ES-I3 (cell line): ENCODE data around the gene PMM2.

Experiments used
- H3K36me3 ChIP-seq: 2 replicates; pipeline ENCODE4 v1.6.1; 2013; ENCODE audit warnings: mild to moderate bottlenecking, low read length, control low read depth, moderate library complexity; ENCODE audit not compliant: insufficient read depth
- H3K4me1 ChIP-seq: 2 replicates; pipeline ENCODE4 v1.6.1; 2013; ENCODE audit warnings: mild to moderate bottlenecking, control low read depth, low read length; ENCODE audit not compliant: insufficient read depth
- H3K9ac ChIP-seq: 2 replicates; pipeline ENCODE4 v1.6.1; 2013; ENCODE audit warnings: low read depth, mild to moderate bottlenecking, low read length, moderate library complexity
- H3K9me3 ChIP-seq: 2 replicates; pipeline ENCODE4 v1.6.1; 2013; ENCODE audit warnings: mild to moderate bottlenecking, low read length, moderate library complexity; ENCODE audit not compliant: control insufficient read depth, insufficient read depth

The PMM2 gene

DNA sequence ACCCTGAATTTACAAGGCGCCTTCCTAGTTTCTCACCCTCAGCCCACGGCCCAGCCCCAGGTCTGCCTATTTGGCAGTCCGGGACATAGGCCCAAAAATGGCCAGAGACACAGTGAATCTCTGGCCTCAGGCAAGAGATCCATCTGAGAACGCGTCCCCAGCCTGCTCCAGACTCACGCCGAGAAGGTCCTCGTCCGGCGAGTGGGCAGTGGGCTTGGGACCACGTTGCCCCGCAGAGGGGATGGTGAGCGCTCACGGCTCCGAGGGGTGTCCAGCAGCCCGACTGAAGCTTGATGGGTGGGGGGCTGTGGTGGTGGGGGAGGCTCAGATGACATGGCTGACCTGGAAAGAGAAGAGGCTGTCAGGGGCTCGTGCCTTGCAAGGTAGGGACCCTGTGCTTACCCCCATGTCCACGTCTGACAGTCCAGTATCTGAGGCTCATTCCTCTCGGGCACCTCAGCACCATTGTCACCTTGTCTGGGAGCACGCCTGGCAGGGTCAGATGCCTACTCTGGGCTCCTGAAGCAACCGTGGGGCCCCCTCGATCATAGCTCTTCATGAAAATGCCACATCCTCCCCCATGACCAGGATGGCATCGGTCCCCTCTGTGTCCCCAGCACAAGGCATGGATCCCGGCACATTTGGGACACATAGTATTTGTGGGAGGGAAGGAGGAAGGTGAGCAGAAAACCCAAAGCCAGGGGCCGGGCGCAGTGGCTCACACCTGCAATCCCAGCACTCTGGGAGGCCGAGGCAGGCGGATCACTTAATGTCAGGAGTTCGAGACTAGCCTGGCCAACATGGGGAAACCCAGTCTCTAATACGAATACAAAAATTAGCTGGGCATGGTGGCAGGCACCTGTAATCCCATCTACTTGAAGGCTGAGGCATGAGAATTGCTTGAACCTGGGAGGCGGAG lies 61.6 kb downstream of the PMM2 start:
- Histone ChIP-seq H3K9ac (no peak overlapping the region), H3K36me3 (0 out of 2 replicates have a peak, but pooled peaks cover 7% of the 10 kb centered on the region)

DNA sequence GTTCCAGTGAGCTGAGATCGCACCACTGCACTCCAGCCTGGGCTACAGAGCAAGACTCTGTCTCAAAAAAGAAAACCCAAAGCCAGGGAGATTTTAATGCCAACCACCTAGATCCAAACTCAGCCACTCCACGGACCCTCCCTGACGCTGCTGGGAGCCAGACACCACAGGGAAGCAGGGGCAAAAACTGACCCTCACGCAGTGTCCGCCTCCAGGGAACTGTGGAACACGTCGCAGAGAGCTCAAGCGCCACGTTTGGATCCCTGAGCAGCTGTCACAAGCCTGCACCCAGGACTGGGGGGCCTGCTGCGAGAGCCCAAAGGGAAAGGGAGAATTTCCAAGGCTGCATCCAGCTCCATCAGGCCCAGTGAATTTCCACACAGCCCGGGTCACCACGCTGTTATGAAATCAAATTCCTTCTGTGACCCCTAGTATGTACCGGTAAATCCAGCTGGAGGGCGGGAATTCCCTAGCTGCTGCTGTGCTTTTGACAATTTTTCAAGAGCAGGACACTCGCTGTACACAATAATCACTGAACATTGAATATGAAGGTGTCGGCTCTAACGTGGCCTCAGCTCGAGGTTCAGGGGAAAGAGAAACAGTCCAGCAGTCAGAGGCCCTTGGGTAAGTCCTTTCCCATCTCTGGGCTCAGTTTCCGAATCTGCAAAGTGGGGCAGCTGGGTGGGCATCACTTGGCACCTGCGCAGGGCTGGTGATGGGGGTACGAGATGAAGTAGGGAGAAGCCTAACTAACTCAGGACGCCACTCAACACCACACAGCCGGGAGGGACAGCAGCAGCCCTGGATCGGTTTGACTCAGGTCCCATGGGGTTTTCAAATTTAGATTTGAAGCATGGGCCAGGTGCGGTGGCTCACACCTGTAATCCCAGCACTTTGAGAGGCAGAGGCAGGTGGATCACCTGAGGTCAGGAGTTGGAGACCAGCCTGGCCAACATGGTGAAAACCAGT lies 62.6 kb downstream of the PMM2 start:
- Histone ChIP-seq H3K9me3 (no peaks in the 10 kb centered on the region), H3K36me3 (0 out of 2 replicates have a peak, but pooled peaks cover 7% of the 10 kb centered on the region), H3K4me1 (peaks cover 19% of the 10 kb centered on the region), H3K9ac (no peak overlapping the region)

More for the DNA sequence above, 61.6 kb downstream of the PMM2 start:
- Histone ChIP-seq H3K4me1 (peaks cover 12% of the 10 kb centered on the region), H3K9me3 (no peaks in the 10 kb centered on the region)

DNA sequence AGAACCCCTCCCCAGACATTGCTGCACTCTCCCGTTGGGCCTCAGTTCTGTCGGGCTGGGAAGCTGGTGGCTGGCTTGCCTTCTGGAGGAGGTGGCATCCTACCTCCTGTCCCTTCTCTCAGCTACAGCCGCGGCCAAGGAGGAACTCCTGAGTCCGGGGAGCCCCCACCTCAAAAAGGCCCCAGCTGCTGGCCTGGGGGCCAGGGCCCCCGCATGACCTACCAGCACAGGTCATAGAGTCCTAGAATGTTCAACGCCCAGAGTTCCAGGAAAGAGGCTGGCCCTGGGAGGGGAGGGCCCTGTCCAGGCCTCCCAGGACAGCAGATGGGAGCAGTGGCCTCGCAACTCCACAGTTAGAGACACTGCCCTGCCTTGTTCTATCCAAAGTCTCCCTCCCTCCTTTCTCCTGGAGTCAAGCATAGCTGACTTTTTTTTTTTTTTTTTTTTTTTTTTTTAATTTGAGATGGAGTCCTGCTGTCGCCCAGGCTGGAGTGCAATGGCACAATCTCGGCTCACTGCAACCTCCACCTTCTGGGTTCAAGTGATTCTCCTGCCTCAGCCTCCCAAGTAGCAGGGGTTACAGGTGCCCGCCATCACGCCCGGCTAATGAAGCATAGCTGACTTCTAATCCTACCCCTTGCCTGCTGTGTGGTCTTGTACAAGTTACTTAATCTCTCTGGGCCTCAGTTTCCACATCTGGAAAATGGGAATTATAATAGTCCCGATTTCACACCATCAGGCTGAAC lies 64.1 kb downstream of the PMM2 start:
- H3K9me3 ChIP-seq = no peaks in the 10 kb centered on the region
- peaks cover 29% of the 10 kb centered on the region for H3K4me1 ChIP-seq
- H3K36me3 ChIP-seq = no peaks in the 10 kb centered on the region
- no peak overlapping the region for H3K9ac ChIP-seq

DNA sequence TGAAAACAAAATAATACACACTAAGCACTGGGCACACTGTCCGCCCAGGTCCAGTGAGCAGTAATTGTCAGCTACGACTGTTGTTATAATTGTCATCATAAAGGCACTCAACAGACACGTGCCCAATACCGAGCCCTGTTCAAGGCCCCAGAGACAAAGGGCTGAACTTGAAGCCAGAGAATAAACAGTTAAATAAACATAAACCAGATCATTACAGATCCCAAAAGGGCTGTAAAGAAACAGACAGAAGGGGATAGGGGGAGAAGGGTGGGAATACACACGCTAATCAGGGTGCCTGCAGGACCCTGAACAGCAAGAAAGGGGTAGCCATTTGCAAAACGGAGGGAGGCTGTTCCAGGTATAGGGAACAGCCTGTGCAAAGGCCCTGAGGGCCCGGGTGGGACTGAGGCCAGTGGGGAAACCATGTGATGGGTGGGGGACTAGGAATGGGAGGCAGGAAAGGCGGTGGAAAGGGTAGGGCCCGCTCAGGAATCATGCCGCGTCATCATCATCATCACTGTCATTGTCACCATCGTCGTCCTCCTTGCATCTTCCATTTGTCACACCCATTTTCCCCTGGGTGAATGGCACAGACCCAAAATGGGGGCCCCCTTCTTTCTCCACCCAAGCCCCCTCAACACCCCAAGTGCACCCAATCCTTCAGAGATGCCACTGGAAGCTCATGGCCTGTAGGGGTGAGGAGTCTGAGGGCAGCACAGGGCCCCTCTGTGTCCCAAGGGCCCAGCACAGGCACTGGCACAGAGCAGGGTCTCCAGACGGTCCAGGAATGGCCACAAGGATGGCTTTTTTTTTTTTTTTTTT lies 64.9 kb downstream of the PMM2 start:
- H3K9ac ChIP-seq = no peak overlapping the region
- H3K36me3 ChIP-seq = no peaks in the 10 kb centered on the region
- peaks cover 29% of the 10 kb centered on the region for H3K4me1 ChIP-seq
- H3K9me3 ChIP-seq = no peaks in the 10 kb centered on the region

DNA sequence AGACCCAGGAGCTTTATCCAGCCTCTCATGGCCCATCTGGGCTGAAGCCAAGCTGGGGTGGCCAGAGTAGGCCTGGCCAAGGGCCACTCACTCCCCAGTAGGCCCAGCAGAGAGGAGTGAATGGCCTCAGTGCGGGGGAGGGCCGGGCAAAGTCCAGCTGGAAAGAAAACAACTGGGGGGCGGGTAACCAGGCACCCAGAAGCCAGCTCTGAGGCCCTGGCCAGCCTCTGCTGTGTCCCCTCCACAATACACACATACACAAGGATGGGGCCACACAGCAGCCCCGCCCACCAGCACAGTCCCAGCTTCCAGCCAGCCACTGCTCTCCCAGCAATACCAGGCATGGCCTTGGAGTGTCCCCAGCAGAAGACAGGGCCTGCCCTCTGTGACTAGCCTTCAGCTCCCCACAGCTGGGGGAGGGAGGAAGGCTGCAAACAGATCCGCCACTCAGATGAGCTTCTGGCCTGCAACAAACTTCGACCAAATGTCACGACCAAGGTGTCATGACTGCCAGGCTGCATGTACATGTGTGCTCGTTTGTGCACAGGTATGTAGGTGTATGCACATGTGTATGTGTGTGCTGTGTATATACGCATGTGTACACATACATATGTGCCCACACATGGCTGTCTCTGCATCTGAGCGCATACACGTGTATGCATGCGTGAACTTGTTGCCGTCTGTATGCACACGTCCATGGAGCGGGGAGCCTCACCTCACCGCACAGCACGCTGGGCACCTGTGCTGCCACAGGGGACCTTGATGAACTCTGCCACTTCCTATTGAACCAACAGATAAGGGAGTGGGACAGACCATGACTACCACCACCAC lies 66.2 kb downstream of the PMM2 start:
- Histone ChIP-seq H3K9ac (no peak overlapping the region), H3K36me3 (no peaks in the 10 kb centered on the region), H3K9me3 (no peaks in the 10 kb centered on the region), H3K4me1 (peaks cover 29% of the 10 kb centered on the region)

DNA sequence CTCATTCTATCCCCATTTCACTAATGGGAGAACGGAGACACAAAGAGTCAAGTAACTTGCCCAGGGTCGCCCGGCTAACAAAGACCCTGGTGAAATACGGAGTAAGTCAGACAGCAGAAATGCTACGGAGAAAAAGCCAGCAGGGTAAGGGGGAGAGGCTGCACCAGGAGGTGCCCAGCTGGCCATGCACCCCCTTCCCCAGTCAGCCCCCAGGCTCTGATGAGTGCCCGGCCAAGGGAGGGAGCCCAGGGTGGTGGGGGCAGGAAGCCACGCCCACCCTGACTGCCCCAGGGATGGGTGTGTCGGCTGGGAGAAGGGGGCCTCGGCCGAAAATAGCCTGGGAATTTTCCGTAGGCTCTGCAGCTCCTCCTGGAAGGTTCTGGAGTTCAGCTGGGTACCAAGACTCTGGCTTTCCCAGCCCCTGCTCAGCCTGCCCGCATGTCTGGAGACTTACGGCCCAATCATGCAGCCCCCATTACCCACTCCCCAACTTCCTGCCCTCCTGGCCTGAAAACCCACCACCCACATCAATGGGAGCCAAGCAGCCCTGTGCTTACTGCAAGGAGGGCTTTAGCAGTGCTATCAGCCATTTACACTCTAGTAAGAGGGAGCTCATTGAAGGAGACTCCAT lies 67.0 kb downstream of the PMM2 start:
- Histone ChIP-seq H3K9me3 (no peaks in the 10 kb centered on the region), H3K36me3 (no peaks in the 10 kb centered on the region), H3K4me1 (peaks cover 29% of the 10 kb centered on the region), H3K9ac (no peak overlapping the region)

DNA sequence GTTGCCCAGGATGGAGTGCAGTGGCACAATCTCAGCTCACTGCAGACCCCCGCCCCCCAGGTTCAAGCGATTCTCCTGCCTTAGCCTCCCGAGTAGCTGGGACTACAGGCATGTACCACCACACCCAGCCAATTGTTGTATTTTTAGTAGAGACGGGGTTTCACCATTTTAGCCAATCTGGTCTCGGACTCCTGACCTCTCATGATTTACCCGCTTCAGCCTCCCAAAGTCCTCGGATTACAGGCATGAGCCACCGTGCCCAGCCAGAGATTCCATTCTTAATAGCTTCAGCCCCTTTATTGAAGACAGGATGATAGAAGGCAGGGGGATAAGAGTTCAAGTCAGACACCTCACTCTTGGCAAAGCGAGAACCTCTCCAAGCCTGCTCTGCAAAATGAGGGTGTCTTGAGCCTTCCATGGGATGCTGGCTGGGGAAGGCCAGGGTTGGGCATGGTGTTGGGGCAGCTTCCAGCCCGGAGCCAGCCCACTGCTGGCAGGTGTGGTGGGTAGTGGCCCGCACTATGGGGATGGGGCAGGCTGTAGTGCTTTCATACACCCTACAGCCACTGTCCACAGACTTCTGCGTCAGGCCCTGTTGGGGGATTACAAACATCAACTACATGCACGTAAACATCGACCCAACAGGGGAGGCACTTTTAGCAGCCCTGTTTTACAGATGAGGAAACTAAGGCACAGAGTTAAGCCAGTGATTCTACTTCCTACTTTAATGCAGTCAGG lies 67.7 kb downstream of the PMM2 start:
- Histone ChIP-seq H3K9ac (no peak overlapping the region; the same call in 1 of the 2 replicates), H3K4me1 (peaks cover 29% of the 10 kb centered on the region), H3K9me3 (no peaks in the 10 kb centered on the region), H3K36me3 (no peaks in the 10 kb centered on the region)

DNA sequence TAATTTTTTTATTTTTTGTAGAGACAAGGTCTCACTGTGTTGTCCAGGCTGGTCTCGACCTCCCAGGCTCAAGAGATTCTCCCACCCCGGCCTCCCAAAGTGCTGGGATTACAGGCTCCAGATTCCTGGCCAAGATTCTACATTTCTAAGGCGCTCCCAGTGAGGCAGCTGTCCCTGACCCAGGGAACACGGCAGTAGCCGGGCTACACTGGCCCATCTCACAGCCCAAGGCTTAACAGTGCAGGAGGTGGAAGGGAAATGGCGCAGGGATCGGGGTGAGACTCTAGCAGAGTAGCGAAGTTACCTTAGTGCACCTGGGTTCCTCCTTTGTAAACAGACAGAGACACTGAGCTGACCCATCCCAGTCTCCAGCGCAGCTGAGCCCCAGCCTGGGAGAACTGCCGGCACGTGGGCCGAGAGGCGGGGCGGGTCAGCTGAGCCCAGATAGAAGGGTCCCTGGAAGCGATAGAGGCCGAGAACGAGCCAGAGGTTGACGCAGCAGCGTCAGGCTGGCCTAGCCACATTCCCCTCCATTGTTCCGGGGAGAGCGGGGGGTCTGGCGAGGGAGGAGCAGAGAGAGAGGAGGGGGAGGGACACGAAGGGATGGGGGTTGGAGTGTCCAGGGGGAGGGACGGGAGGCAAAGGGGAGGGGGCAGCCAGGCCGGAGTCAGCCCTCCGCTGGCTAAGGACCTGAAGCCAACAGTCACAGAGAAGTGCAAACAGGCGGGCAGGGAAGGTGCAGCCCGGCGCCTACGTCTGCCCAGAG lies 68.7 kb downstream of the PMM2 start:
- no peaks in the 10 kb centered on the region for H3K9me3 ChIP-seq
- no peaks in the 10 kb centered on the region for H3K36me3 ChIP-seq
- peak overlapping the region; percentile 95 for H3K9ac ChIP-seq
- H3K4me1 ChIP-seq = peaks cover 33% of the 10 kb centered on the region

DNA sequence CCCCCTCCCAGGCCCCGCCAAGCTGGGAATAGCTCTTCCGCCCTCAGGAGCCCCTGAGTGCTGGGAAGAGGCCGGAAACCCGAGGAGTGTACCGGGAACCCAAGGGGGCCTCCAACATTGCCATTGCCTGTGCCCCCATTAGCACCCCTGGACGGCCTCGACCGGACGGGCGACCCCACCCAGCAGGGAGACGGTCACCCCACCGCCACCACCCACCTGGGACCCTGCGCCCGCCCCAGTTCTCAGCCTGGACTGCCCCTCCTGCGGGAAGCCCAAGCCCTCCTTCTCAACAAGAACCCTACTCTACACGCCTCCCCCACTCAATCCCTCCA lies 69.2 kb downstream of the PMM2 start:
- peak overlapping the region; percentile 95; the same call in 1 of the 2 replicates for H3K9ac ChIP-seq
- peaks cover 34% of the 10 kb centered on the region for H3K4me1 ChIP-seq
- H3K9me3 ChIP-seq = no peaks in the 10 kb centered on the region
- H3K36me3 ChIP-seq = no peaks in the 10 kb centered on the region

DNA sequence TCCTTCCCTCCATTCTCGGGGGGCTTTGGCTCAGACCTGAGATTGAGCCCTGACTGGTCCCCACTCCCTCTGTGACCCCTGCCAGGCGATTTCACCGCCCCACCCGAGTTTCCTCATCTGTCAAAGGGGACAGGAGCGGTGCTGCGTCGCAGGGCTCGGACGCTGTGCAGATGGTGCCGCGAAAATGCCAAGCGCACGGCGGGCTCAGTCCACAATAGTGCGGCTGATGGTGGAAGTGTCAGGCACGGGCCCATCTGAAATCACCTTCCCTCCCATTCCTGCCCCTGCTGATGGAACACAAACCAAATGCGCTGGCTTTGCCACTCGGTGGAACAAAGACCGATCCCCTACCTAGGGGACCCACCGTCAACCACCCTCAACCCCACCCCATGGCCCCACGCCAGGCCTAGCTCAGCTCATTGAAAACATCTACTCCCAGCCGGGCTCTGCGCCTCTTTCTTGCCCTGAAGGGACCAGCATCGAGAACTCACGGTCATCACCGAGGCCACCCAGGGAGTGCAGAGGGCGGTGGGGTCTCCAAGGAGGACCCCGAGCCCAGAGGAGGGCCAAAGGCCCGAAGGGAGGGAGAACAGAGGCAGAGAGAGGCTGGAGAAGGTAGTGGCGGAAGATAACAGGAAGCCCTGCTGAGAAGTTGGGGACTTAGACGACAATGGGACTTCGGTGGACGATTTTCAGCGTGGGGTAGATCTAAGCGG lies 69.7 kb downstream of the PMM2 start:
- no peaks in the 10 kb centered on the region for H3K36me3 ChIP-seq
- H3K4me1 ChIP-seq = peaks cover 34% of the 10 kb centered on the region
- H3K9ac ChIP-seq = peak overlapping the region; percentile 95
- no peaks in the 10 kb centered on the region for H3K9me3 ChIP-seq

DNA sequence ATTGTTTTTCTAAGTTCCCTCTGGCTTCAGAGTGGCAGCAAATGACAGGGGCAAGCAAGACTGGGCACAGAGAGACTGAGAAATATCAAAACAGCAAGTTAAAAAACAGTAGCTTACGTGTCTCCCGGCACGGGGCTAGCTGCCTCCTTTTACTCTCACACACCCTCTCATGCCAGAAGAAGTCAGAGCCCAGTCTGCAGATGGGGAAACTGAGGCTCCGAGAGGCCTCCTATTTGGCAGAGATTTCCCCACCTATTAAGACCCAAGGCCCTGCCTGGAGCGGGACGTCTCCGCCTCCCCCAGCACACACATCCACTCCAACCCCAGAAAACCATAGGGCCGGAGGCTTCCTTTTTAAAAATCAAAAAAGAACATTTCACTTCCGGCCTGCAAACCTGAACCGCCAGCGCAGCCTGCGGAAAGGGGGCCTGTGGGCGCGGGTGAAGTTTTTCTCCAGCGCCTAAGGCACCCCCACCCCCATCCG lies 70.3 kb downstream of the PMM2 start:
- Histone ChIP-seq H3K9ac (peak overlapping the region; percentile 95), H3K9me3 (no peaks in the 10 kb centered on the region), H3K4me1 (peaks cover 34% of the 10 kb centered on the region), H3K36me3 (no peaks in the 10 kb centered on the region)
